ENCODE results near the gene SEMA3E. TPM values are rescaled to one million over a fixed set of nuclear protein-coding genes. Genes with fewer than 3 reads are reported as not detected.

Gene SEMA3E
- total and polyA plus RNA-seq, 4 donors, result 1.0 to 23.5 (median 3.1) TPM

GRCh38 chr7:83613232-83613631 lies 35.7 kb downstream of the SEMA3E start:
- H3K9me3 ChIP-seq (ENCODE audit: control insufficient read depth in 4 of 4, insufficient read depth in 3 of 4, low read length in 3 of 4), result no peaks in the 10 kb centered on the region
- H3K27me3 ChIP-seq (ENCODE audit: control insufficient read depth in 3 of 3, insufficient read depth in 3 of 3, low read length in 2 of 3), result no peaks in the 10 kb centered on the region
- no peak overlapping the region for H3K4me3 ChIP-seq
- H3K27ac ChIP-seq (ENCODE audit: low read depth in 1 of 2, low read length in 1 of 2), result no peak overlapping the region
- DNase-seq, result no peak
- TF ChIP-seq, protein P1, sequence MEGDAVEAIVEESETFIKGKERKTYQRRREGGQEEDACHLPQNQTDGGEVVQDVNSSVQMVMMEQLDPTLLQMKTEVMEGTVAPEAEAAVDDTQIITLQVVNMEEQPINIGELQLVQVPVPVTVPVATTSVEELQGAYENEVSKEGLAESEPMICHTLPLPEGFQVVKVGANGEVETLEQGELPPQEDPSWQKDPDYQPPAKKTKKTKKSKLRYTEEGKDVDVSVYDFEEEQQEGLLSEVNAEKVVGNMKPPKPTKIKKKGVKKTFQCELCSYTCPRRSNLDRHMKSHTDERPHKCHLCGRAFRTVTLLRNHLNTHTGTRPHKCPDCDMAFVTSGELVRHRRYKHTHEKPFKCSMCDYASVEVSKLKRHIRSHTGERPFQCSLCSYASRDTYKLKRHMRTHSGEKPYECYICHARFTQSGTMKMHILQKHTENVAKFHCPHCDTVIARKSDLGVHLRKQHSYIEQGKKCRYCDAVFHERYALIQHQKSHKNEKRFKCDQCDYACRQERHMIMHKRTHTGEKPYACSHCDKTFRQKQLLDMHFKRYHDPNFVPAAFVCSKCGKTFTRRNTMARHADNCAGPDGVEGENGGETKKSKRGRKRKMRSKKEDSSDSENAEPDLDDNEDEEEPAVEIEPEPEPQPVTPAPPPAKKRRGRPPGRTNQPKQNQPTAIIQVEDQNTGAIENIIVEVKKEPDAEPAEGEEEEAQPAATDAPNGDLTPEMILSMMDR (IDR thresholded peaks at IDR 0.05; ENCODE audit: control extremely low read depth, extremely low read depth), result no peak
- H3K36me3 ChIP-seq (ENCODE audit: control insufficient read depth in 4 of 4, insufficient read depth in 4 of 4, low read length in 4 of 4), result no peaks in the 10 kb centered on the region
- peaks cover 0 to 4% (median 0%) of the 10 kb centered on the region in 5 donors for H3K4me1 ChIP-seq (ENCODE audit: control insufficient read depth in 5 of 5, insufficient read depth in 5 of 5, low read length in 5 of 5)
- no peak overlapping the region for H3K9ac ChIP-seq (ENCODE audit: insufficient read depth in 1 of 2, low read length in 2 of 2)
- no peak for ATAC-seq (ENCODE audit: insufficient read depth, low FRiP score)

- WGBS, 2 donors, result 84 to 91% methylated on average over 1 of the region's 1 CpG
- no peak overlapping the region for H3K27ac ChIP-seq (ENCODE audit: low read depth in 1 of 2, low read length in 1 of 2)
- no peak overlapping the region for H3K9ac ChIP-seq (ENCODE audit: insufficient read depth in 1 of 2, low read length in 2 of 2)
- TF ChIP-seq, protein P1 (IDR thresholded peaks at IDR 0.05; ENCODE audit: control extremely low read depth, extremely low read depth), result no peak
- no peaks in the 10 kb centered on the region for H3K27me3 ChIP-seq (ENCODE audit: control insufficient read depth in 3 of 3, insufficient read depth in 3 of 3, low read length in 2 of 3)
- no peak overlapping the region for H3K4me3 ChIP-seq
- ATAC-seq (ENCODE audit: insufficient read depth, low FRiP score), result no peak
- peaks cover 0 to 4% (median 0%) of the 10 kb centered on the region in 5 donors for H3K4me1 ChIP-seq (ENCODE audit: control insufficient read depth in 5 of 5, insufficient read depth in 5 of 5, low read length in 5 of 5)
- H3K36me3 ChIP-seq (ENCODE audit: control insufficient read depth in 4 of 4, insufficient read depth in 4 of 4, low read length in 4 of 4), result no peaks in the 10 kb centered on the region
- no peaks in the 10 kb centered on the region for H3K9me3 ChIP-seq (ENCODE audit: control insufficient read depth in 4 of 4, insufficient read depth in 3 of 4, low read length in 3 of 4)
- DNase-seq, result no peak
These were observed 37.2 kb downstream of the SEMA3E start for GRCh38 chr7:83611776-83612175.

DNA sequence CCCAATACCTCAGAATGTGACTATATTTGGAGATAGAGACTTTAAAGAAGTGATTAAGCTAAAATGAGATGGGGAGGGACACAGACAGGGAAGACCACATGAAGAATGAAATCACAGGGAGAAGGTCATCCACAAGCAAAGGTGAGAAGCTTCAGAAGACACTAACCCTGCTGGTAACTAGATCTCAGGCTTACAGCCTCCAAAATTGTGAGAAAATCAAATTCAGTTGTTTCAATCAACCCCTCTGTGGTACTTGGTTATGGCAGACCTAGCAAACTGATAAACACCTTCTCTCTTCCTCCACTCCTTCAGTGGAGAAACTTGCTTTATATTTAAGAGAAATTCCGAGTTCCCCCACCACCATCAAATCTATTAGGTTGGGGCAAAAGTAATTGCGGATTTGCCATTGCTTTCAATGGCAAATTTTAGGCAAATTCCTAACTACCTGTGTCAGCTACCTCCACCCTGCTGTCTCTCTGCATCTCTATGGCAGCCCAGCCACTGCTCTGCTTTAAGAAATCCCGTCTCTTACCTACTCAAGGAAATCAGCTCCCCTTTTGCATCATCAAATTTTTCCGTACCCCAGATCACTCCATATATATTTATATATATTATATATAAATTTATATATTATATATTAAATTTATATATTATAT lies 38.2 kb downstream of the SEMA3E start:
- no peaks in the 10 kb centered on the region for H3K36me3 ChIP-seq (ENCODE audit: control insufficient read depth in 4 of 4, insufficient read depth in 4 of 4, low read length in 4 of 4)
- no peaks in the 10 kb centered on the region for H3K27me3 ChIP-seq (ENCODE audit: control insufficient read depth in 3 of 3, insufficient read depth in 3 of 3, low read length in 2 of 3)
- no peak for DNase-seq
- 66 to 78% methylated on average over 4 of the region's 4 CpGs for WGBS, 2 donors
- TF ChIP-seq, protein P1 (IDR thresholded peaks at IDR 0.05; ENCODE audit: control extremely low read depth, extremely low read depth), result no peak
- H3K4me3 ChIP-seq, result no peak overlapping the region
- H3K4me1 ChIP-seq (ENCODE audit: control insufficient read depth in 5 of 5, insufficient read depth in 5 of 5, low read length in 5 of 5), result peaks cover 0 to under 1% (median 0%) of the 10 kb centered on the region in 5 donors
- ATAC-seq (ENCODE audit: insufficient read depth, low FRiP score), result no peak
- H3K9me3 ChIP-seq (ENCODE audit: control insufficient read depth in 4 of 4, insufficient read depth in 3 of 4, low read length in 3 of 4), result no peaks in the 10 kb centered on the region
- no peak overlapping the region for H3K9ac ChIP-seq (ENCODE audit: insufficient read depth in 1 of 2, low read length in 2 of 2)
- no peak overlapping the region for H3K27ac ChIP-seq (ENCODE audit: low read depth in 1 of 2, low read length in 1 of 2)

DNA sequence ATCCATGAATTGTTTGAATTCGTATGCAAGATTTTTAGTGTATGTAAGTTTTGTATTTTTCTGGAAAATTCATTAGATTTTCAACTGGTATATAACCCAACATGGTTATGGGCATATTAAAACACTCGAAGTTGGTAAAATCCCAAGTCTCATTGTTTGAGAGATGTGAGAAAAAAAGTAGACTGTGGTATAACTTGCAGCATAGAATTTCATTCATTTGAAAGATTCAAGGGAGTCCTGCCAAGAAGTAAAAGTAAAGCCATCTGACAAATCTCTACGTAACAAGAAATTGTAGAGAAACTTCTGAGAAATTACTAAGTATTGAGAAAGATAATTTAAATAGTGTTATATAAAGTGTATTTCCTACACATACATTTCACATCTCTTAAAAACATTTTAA lies 40.2 kb downstream of the SEMA3E start:
- H3K4me1 ChIP-seq (ENCODE audit: control insufficient read depth in 5 of 5, insufficient read depth in 5 of 5, low read length in 5 of 5), result no peaks in the 10 kb centered on the region
- no peak overlapping the region for H3K4me3 ChIP-seq
- H3K9ac ChIP-seq (ENCODE audit: insufficient read depth in 1 of 2, low read length in 2 of 2), result no peak overlapping the region
- ATAC-seq (ENCODE audit: insufficient read depth, low FRiP score), result no peak
- H3K36me3 ChIP-seq (ENCODE audit: control insufficient read depth in 4 of 4, insufficient read depth in 4 of 4, low read length in 4 of 4), result no peaks in the 10 kb centered on the region
- TF ChIP-seq, protein P1 (IDR thresholded peaks at IDR 0.05; ENCODE audit: control extremely low read depth, extremely low read depth), result no peak
- H3K9me3 ChIP-seq (ENCODE audit: control insufficient read depth in 4 of 4, insufficient read depth in 3 of 4, low read length in 3 of 4), result no peaks in the 10 kb centered on the region
- H3K27ac ChIP-seq (ENCODE audit: low read depth in 1 of 2, low read length in 1 of 2), result no peak overlapping the region
- no peak for DNase-seq
- 80 to 83% methylated on average over 3 of the region's 3 CpGs for WGBS, 2 donors
- no peaks in the 10 kb centered on the region for H3K27me3 ChIP-seq (ENCODE audit: control insufficient read depth in 3 of 3, insufficient read depth in 3 of 3, low read length in 2 of 3)

All from lung (tissue), 12 donors.